Natural killer cell (primary cell): ENCODE measurements around the gene TPP1. TPM values are rescaled to one million over a fixed set of nuclear protein-coding genes. Genes with fewer than 3 reads are reported as not detected.

Source experiments
- ATAC-seq, 3 donors: fragments of 150-1000 bp in 2 of 3; fragments of 200-7000 bp in 1 of 3; cut with Tn5 transposase; 1 replicate in 1 of 3; 2 replicates in 2 of 3; pipeline ENCODE4 v1.10.0; 2021; ENCODE audit warnings: mild to moderate bottlenecking in 2 of 3, moderate library complexity in 2 of 3
- DNase-seq, 2 donors: peaks; one replicate each; pipeline versions ENCODE4 v3.0.0 to v3.0.0-alpha.2; 2013 to 2021; ENCODE audit warnings: mixed read lengths in 1 of 2
- H3K27ac ChIP-seq: one replicate; pipeline ENCODE4 v1.5.1; 2013; ENCODE audit warnings: mild to moderate bottlenecking, low read length
- H3K27me3 ChIP-seq: one replicate; pipeline ENCODE4 v1.6.1; 2013; ENCODE audit warnings: low read length; ENCODE audit not compliant: control insufficient read depth, insufficient read depth
- H3K36me3 ChIP-seq: one replicate; pipeline ENCODE4 v1.6.1; 2013; ENCODE audit warnings: low read length; ENCODE audit not compliant: control insufficient read depth, insufficient read depth
- H3K4me1 ChIP-seq: one replicate; pipeline ENCODE4 v1.6.1; 2013; ENCODE audit warnings: low read length; ENCODE audit not compliant: control insufficient read depth, insufficient read depth
- H3K4me3 ChIP-seq: one replicate; pipeline ENCODE4 v1.5.1; 2013; ENCODE audit warnings: low read length
- H3K9me3 ChIP-seq: one replicate; pipeline ENCODE4 v1.6.1; 2013; ENCODE audit warnings: low read length; ENCODE audit not compliant: control insufficient read depth, insufficient read depth
- H3K27ac Mint-ChIP-seq, 2 donors: one replicate each; pipeline ENCODE4 v1.8.0; 2022; ENCODE audit warnings: mild to moderate bottlenecking in 2 of 2, mixed read lengths in 2 of 2, moderate library complexity in 1 of 2
- H3K27me3 Mint-ChIP-seq, 2 donors: one replicate each; pipeline ENCODE4 v1.8.0; 2022; ENCODE audit warnings: low read depth in 2 of 2, mixed read lengths in 2 of 2
- H3K36me3 Mint-ChIP-seq: one replicate; pipeline ENCODE4 v1.8.0; 2022; ENCODE audit warnings: mixed read lengths
- H3K4me1 Mint-ChIP-seq, 2 donors: one replicate each; pipeline ENCODE4 v1.8.0; 2022; ENCODE audit warnings: mixed read lengths in 2 of 2
- H3K4me3 Mint-ChIP-seq: one replicate; pipeline ENCODE4 v1.8.0; 2022; ENCODE audit warnings: mild to moderate bottlenecking, moderate library complexity, mixed read lengths
- H3K9me3 Mint-ChIP-seq, 2 donors: one replicate each; pipeline ENCODE4 v1.8.0; 2022; ENCODE audit warnings: mixed read lengths in 2 of 2
- CTCF ChIP-seq: fragments of 200-600 bp; IDR thresholded peaks from one replicate; pipeline ENCODE4 v1.8.0; 2022; ENCODE audit warnings: antibody characterized with exemption
- WGBS: methylation state at CpG from one replicate; pipeline ENCODE4 v1.1.7; 2013; ENCODE audit warnings: missing lambda C conversion rate; ENCODE audit not compliant: insufficient coverage; 5-methylcytosine and 5-hydroxymethylcytosine counted together
- intact Hi-C: fragments of 100-400 bp; cut with micrococcal nuclease; formaldehyde crosslinking; loops from one replicate; pipeline ENCODE4 v1.14.2; 2022
- total RNA-seq, 4 donors: library from RNA; stranded (reverse); fragments of 120-200 nt in 1 of 4; gene quantifications; one replicate each; pipeline versions ENCODE4 v1.2.3 to v1.2.4, GENCODE V29; 2013 to 2022

TPP1 gene
- total RNA-seq, 3 donors from 2014 or later (not counting 1 experiment from before 2014, with no cell fraction given), result 123 to 135 (median 131) TPM

- Mint-ChIP-seq H3K4me3 (no peak overlapping the region), H3K4me1 (peaks cover 0 to 7% of the 10 kb centered on the region in 2 donors), H3K36me3 (no peaks in the 10 kb centered on the region), H3K27ac (no peak overlapping the region), H3K9me3 (no peaks in the 10 kb centered on the region), H3K27me3 (no peaks in the 10 kb centered on the region)
- TF ChIP-seq CTCF, result no peak
- H3K27me3 ChIP-seq, result no peaks in the 10 kb centered on the region
- H3K4me3 ChIP-seq, result no peak overlapping the region
- H3K27ac ChIP-seq, result no peak overlapping the region
- no peak for ATAC-seq
- H3K9me3 ChIP-seq, result no peaks in the 10 kb centered on the region
- no peak for DNase-seq
- WGBS, result 96% methylated on average over 5 of the region's 5 CpGs
- intact Hi-C loops, result no loop called here
- no peaks in the 10 kb centered on the region for H3K36me3 ChIP-seq
- no peaks in the 10 kb centered on the region for H3K4me1 ChIP-seq
Observed at GRCh38 chr11:6565988-6566703, 53.1 kb downstream of the TPP1 start.

GRCh38 chr11:6565325-6565724, 53.9 kb downstream of the TPP1 start:
- ATAC-seq (no peak), DNase-seq (no peak)
- peaks cover 0 to 7% of the 10 kb centered on the region in 2 donors for H3K4me1 Mint-ChIP-seq
- no peak overlapping the region for H3K4me3 Mint-ChIP-seq
- no peaks in the 10 kb centered on the region for H3K27me3 ChIP-seq
- no peaks in the 10 kb centered on the region for H3K36me3 ChIP-seq
- H3K9me3 ChIP-seq, result no peaks in the 10 kb centered on the region
- H3K27ac Mint-ChIP-seq, result no peak overlapping the region
- no peak overlapping the region for H3K4me3 ChIP-seq
- intact Hi-C loops, result no loop called here
- H3K36me3 Mint-ChIP-seq, result no peaks in the 10 kb centered on the region
- H3K9me3 Mint-ChIP-seq, result no peaks in the 10 kb centered on the region
- H3K4me1 ChIP-seq, result no peaks in the 10 kb centered on the region
- no peak for TF ChIP-seq CTCF
- H3K27ac ChIP-seq, result no peak overlapping the region
- WGBS, result 50% methylated on average over 2 of the region's 2 CpGs
- H3K27me3 Mint-ChIP-seq, result no peaks in the 10 kb centered on the region

- no peaks in the 10 kb centered on the region for H3K4me1 Mint-ChIP-seq
- no peaks in the 10 kb centered on the region for H3K27me3 Mint-ChIP-seq
- Histone ChIP-seq H3K27ac (no peak overlapping the region), H3K4me1 (no peaks in the 10 kb centered on the region), H3K27me3 (no peaks in the 10 kb centered on the region), H3K36me3 (no peaks in the 10 kb centered on the region), H3K9me3 (no peaks in the 10 kb centered on the region), H3K4me3 (no peak overlapping the region)
- DNase-seq (no peak), ATAC-seq (no peak)
- no peak for TF ChIP-seq CTCF
- H3K36me3 Mint-ChIP-seq, result no peaks in the 10 kb centered on the region
- H3K4me3 Mint-ChIP-seq, result no peak overlapping the region
- 95% methylated on average over 10 of the region's 10 CpGs for WGBS
- intact Hi-C loops, result no loop called here
- no peaks in the 10 kb centered on the region for H3K9me3 Mint-ChIP-seq
- H3K27ac Mint-ChIP-seq, result no peak overlapping the region
Observed at GRCh38 chr11:6563667-6564066, 55.6 kb downstream of the TPP1 start.

- Histone ChIP-seq H3K4me3 (no peak overlapping the region), H3K4me1 (no peaks in the 10 kb centered on the region), H3K36me3 (no peaks in the 10 kb centered on the region), H3K27ac (no peak overlapping the region), H3K27me3 (no peaks in the 10 kb centered on the region), H3K9me3 (no peaks in the 10 kb centered on the region)
- TF ChIP-seq CTCF, result no peak
- Mint-ChIP-seq H3K4me1 (no peaks in the 10 kb centered on the region), H3K4me3 (no peak overlapping the region), H3K9me3 (no peaks in the 10 kb centered on the region), H3K27me3 (no peaks in the 10 kb centered on the region), H3K27ac (no peak overlapping the region), H3K36me3 (no peaks in the 10 kb centered on the region)
- ATAC-seq (no peak), DNase-seq (no peak)
- intact Hi-C loops, result no loop called here
- 99% methylated on average over 4 of the region's 4 CpGs for WGBS
Observed at GRCh38 chr11:6563121-6563619, 56.1 kb downstream of the TPP1 start.
